Activated T-helper 1 cell treated with Interleukin-2 at 50 U/mL for 16 hours (primary cell): Measurements from ENCODE around the gene WEE1.
"Not testable (repeated sequence)": the region's sequence is repeated elsewhere in the genome, so short reads cannot be mapped to it uniquely, and the experiment has no call there.

ENCODE experiments used
- DNase-seq: peaks from one replicate; pipeline ENCODE4 v3.0.0-alpha.2; 2020; ENCODE audit warnings: low read depth

Gene WEE1

DNA sequence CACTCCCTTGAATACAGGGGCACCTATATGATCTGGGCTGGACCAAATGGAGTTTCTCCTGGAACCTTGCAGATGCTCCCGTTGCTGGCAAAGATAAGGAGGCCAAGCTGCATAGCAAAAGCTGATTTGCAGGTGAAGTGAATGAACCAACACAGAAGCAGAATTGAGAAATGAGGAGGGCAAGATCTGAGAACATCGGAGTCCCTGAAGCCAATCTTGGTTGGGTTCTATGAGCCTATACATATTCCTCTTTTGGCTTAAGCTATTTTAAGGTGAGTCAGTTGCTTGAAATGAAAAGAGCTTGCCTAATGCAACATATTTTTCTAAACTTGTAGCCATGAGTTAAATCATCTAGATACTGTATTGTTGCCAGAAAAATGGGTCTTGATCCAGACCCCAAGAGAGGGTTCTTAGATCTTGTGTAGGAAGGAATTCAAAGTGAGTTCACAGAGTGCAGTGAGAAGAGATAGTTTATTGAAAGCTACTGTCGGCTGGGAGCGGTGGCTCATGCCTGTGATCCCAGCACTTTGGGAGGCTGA is 23.5 kb downstream of the WEE1 start:
- DNase-seq = no peak

DNA sequence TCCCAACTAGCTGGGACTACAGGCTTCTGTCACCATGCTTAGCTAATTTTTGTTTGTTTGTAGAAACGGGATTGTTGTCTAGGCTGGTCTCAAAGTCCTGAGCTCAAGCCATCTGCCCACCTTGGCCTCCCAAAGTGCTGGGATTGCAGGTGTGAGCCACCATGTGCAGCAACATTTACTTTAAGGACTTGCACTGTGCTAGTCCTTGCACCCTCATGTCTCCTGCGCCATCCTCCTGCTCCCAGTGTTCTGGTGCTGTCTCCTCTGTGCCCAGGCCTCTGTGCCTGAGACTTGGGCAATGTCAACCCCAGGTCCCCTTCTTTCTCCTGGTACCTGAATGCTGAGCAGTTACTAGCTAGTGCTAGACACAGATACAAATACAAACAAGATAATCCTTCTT is 26.7 kb downstream of the WEE1 start:
- DNase-seq = no peak

DNA sequence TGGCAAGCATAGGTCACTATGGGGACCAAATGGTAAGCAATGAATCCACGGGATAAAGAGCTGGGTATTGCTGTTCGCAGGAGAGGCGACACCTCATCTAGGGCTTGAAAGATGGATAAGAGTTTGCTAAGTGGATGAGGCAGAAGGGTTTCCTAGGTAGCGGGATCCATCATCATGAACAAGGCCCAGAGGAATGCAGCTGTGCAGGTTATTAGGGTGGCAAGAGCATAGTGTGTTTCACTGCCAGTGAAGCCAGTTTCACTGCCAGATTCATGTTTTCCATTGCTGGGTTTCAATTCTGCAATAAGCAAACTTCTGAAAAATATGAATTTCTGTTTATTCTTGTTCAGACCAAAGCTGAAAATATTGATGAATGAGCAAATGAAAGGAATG is 27.2 kb downstream of the WEE1 start:
- no peak for DNase-seq

DNA sequence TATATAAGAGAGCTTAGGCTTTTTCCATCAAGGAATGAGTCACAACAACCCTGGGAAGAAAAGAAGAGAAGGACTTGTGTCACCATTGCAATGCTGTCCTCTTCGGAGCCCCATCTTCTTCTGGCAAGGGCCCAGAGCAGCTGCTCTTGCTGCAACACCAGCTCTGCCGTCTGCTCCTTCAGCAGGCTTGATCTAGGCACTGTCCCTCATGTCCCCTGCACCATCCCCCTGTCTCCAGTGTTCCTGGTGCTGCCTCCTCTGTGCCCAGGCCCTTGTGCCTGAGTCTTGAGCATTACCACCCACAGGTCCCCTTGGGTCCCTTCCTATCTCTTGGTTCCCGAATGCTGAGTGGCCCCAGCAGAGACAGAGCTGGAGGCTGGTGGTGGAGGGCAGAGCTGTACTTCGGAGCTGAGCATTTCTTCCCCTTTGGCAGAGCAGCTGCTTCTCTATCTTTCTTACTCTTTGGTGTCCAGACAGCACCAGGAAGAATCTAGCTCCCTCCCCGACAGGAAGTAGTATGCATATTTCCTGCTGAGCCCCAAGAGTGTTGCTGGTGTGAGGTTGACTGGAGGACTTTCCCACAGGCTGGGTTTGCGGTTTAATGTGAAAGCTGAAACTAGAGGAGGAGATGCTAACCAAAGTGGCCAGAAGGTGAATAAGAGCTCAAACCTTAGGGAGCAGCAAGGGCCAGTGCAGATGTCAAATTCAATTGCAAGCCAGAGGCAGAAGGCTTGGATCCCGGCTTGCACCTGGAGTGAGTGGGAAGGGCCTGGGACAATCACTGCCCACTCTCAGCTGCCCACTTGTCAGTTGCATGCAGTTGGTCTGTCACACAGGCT is 27.8 kb downstream of the WEE1 start:
- DNase-seq = peak; percentile 19

DNA sequence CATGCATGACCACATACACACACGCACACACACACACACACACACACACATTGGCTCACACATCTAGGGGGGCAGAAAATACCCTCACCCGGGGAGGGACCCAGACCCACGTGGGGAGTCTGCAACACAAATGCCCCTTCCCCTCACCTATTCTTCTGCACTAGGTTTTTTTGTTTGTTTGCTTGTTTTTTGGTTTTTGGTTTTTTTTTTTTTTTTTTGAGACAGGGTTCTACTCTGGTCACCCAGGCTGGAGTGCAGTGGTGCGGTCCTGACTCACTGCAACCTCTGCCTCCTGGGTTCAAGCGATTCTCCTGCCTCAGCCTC is 28.4 kb downstream of the WEE1 start:
- no peak for DNase-seq

DNA sequence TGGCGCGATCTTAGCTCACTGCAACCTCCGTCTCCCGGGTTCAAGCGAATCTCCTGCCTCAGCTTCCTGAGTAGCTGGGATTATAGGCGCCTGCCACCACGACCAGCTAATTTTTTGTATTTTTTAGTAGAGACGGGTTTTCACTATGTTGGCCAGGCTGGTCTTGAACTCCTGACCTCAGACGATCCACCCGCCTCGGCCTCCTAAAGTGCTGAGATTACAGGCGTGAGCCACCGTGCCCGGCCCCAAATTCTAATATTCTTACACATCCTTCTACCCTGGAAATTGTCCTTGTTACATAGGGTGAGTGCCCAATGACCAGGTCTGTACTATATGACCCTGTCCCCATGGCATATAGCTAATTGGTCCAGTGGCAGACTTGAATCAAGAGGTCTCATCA is 29.7 kb downstream of the WEE1 start:
- not testable (repeated sequence) for DNase-seq

DNA sequence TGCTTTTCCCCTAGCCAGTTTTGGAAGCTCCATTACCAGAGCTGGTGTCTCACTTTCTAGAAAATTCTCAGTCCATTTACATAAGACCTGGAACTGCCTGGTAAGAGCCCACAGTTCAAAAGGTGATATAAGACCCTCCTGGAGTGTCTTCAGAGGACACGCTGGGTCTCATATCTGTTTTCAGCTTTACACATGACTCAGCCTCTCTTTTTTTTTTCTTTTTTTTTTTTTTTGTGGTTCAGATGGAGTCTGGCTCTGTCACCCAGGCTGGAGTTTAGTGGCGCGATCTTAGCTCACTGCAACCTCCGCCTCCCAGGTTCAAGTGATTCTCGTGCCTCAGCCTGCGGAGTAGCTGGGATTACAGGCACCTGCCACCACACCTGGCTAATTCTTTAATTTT is 30.7 kb downstream of the WEE1 start:
- DNase-seq = no peak

DNA sequence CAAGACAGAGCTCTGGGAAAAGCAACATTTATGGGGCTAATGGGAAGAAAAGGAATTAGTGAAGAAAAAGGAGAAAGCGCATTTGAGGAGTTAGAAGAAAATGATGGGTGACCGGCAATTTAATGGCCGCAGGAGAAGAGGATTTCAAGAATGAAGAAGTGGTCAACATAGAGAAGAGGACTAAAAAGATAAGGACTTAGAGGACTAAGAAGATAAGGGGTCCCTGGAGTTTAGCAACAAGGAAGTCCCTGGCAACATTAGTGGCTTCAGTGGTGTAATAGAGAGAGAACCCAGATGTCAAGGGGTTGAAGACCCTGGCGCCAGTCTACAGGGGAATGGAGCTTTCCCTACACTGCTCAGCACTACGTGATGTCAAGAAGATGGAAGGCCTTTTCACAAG is 32.3 kb downstream of the WEE1 start:
- DNase-seq = no peak

DNA sequence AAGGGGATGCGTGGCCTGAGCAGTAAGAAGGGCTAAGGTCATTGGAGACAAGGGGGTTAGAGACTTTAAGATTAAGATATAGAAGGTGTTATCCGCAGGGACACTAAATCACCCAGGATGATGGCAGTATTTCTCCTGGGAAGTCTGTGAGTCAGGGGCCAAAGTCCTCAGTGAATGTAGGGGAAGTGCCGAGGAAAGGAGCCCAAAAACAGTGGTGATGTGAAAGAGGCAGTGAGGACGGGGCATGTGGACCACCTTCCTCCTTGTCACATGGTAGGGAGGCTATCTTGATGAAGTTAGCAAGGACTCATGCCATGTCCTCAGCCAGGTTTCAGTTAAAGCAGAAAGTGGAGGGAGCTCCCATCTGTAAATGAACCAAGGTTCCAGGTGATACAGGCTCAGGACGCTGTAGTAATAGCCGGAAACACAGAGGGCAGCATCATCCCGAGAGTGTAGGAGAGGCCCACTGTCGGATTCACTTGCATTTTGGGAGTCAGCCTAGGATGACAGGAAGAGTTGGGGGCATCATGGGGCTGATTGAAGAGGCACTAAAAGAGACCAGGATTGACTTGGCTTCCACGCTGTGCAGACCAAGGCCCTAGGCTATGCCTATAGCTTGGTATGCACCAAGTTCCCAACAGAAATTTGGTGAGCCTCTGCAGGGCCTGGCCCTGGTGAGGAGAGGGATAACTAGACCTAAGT is 33.5 kb downstream of the WEE1 start:
- DNase-seq = no peak

DNA sequence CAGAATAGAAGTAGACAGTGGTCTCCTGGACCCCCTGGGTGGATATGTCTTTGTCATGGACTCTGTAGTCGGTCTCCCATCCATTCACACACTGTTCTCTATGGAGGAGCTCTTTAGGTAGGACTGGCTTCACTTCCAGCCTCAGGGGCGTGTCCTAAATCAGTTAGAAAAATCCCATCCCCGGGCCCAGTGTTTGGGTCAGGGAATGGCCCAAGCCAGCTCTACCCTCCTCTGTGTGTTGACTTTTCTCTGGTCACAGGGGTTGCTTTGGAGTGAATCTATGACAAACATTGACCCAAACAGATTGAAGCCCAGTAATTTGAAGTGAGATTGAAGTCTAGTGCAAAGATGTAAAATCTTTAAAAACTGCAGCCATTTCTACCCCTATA is 34.0 kb downstream of the WEE1 start:
- DNase-seq = no peak

DNA sequence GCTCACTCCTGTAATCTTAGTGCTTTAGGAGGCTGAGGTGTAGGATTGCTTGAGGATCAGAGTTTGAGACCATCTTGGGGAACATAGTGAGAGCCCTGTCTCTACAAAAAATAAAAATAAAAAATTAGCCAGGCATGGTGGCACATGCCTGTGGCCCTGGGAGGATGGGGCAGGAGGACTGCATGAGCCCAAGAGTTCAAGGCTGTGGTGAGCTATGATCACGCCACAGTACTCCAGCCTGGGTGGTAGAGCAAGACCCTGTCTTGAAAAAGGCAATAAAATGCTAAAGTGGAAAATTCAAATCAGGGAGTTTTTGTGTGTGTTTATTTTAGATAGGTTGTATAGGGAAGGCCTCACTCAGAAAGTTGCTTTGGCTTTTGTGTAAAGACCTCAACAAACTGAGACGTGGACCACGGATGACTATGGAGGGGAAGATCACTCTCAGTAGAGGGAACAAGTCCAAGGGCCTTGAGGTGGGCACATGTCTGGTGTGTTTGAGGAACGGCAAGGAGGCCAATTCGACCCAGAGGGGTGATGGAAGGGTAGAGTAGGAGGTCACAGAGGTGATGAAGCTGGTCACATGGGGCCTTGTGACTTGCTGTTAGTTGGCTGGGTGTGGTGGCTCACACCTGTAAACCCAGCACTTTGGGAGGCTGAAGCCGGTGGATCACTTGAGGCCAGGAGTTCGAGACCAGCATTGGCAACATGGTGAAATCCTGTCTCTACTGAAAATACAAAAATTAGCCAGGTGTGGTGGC is 35.7 kb downstream of the WEE1 start:
- DNase-seq = no peak

DNA sequence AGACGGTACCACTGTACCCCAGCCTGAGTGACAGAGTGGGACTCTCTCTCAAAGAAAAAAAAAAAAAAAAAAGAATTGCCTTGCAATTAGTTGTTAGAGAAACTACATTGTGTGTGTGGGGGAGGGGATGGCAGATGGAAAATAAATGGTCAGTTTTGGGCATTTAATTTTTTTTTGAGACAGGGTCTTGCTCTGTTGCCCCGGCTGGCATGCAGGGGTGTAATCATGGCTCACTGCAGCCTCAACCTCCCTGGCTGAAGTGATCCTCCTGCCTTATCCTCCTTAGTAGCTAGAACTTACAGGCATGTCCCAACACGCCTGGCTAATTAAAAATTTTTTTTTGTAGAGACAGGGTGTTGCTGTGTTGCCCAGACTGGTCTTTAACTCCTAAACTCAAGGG is 36.4 kb downstream of the WEE1 start:
- DNase-seq = no peak

DNA sequence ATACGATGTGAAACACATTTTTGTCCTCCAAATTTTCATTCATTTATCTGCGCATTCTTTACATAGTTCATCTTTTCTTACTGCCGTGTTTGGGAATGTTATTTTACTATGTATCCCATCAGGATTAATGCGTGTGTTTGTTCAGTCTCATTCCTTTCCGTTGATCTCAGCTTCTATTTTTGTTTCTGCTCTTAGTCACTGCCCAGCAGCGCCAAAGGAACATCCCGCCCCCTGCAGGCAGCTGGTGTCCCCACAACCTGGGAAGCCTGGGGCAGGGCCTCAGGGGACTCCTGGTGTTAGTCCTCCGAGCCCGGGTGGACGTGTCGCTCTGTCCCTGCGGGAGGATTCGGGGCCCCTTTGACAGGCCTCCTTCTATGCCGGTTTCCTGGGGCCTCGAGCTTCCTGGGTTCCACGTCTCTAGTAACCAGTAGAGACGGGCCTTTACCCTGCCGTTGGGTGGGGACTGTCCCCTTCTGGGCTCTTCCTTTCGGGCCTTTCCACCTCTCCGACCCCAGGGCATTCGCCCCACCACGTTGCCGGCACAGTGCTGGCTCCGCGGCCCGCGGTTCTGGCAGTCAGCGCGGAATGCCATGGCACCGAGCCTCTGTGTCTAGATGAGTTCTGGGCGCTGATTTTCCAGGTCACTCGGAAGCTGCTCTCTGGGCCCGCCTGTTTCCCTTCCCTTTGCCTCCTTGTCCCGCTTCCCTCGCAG is 39.8 kb downstream of the WEE1 start:
- DNase-seq = peak; percentile 74

DNA sequence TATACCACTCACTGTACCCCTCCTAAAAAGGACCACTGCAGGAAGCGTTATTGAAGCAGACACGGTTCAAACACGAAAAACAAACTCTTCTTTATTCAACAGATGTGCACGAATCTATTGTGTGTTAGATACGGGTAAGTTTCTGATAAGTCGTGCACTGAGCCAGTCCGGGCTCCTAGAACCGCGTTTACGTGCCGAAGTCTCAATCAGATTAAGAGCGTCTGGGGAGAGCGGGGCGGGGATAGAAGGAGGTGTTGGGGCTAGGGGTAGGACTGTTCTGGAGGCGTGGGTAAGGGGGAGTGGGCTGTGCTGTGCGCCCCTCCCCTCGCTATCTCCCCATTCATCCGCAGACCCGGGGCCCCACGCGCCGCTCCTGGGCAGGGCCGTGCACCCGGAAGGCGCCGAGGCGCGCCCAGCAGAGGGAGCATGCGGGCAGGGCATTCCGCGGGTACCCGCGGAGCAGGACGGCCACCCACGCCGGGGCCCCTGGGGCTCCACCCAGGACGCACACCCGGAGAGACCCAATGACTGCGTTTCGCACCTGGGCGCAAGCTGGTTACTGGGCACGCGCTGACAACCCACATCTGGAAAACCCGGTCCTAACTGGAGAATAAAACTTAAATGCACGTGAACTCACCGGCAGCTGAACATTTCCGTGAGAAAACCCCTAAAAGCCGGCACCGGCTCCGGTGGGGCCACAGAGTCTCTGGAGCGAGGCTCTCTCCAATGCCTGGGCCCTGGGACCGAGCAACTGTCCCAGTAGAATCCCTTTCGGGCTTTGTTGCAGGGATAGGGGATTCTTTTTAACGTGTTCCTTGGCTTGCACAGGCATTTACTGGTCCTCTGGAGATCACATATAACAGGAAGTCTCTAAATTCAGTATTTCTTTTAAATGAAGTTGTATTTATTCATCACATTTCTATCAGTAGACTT is 40.6 kb downstream of the WEE1 start:
- peak; percentile 86 for DNase-seq

DNA sequence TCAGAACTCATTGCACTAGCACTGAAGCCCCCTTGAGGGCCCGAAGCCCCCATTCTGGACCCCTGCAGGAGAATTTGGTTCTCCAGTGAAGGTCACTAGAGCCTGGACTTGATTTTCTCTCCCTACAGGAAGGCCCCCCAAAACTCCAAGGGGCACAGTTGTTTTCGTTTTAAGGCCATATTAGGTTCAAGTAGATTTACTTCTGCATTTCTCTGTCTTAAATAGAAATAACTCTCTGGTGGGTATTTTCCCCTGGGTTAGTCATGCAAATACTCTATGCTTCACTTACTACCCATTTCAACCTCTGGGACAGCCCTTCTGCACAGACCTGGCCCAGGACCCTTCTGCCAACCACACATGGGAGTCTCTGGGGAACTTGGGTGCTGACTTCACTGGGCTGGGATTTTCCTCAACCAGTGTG is 41.6 kb downstream of the WEE1 start:
- DNase-seq = no peak

DNA sequence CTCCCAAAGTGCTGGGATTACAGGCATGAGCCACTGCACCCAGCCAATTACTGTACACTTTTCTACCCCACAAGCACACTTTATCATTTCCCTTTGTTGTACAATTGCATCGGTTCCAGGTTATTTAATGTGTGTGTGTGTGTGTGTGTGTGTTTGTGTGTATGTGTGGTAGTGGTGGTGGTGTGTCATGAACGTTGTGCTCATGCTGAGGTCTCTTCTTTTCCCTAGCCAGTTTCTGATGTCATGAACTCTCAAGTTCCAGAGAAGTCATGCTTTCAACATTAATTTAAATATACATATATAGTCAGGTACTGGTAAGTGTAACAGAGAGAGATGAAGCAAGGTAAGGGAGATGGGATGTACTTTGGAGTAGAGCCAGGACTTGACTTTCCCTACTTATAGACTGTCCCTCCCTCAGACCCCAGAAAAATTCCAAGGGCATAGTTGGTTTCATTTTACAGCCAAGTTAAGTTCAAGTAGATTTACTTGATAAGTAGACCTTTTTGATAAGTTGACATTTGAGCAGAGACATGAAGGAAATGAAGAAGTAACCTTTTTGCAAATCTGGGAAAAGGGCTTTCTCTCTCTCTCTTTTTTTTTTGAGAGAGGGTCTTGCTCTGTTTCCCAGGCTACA is 42.7 kb downstream of the WEE1 start:
- no peak for DNase-seq

DNA sequence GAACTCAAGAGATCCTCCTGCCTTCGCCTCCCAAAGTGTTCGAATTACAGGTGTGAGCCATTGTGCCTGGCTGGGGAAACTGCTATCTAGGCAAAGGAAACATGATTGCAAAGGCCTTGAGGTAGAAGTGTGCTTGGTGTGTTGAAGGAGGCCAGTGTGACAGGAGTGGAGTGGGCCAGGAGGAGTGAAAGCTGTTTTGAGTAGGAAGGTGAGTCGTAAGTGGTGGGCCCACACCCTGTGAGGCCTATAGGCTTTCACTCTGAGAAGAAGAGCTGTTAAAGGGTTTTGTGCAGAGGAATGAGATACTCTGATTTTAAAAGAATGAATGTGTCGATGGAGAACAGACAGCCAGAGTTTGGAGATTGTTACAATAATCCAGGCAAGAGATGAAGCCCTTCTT is 43.4 kb downstream of the WEE1 start:
- no peak for DNase-seq

DNA sequence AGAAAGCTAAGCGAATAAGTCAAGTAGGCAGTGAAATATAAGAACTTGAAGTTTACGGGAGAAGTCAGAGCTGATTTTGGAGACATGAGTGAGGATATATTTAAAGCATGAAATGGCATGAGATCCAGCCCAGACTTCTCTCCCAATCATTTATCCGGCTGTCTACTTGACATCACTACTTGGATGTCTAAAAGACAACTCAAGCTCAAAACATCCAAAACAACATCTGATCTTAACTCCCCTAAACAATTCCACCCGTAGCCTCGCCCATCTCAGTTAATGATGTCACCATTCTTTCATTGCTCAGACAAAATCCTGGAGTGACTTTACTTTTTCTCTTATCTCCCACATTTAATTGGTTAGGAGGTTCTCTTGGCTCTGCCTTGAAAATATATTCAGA is 44.5 kb downstream of the WEE1 start:
- no peak for DNase-seq

DNA sequence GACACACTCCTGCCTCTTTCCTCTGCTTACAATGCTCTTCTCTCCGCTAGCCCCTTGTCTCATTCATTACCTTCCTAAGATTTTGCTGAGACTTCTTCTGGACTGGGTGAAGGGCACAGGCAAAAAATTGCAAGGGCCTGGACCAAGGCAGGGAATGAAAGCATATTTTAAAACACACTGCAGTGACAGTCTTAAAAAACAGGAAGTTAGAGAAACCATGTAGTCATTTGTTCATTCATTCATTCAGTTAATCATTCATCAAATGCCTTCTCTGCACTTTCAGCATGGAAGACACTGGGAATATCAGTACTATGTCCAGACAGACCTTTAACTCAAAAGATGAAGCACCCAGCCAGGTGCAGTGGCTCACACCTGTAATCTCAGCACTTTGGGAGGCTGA is 45.5 kb downstream of the WEE1 start:
- DNase-seq = no peak

DNA sequence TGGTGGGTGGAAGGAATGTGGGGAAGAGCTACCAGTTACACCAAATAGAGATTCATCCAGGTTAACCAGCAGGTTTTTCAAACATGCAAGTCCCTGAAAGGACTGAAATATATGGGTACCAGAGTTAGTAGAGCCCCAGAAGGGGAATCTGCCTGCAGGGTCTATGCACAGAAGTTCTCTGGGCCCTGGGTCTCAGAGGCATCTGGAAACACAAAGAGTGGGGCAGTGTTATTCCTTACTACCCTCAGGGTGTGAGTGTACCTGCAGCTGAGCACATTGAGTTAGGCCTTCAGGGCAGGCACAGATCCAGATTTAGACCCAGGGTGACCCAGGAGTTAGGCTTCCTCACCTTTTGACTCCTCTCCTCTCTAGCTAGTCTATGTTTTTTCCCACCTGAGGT is 46.5 kb downstream of the WEE1 start:
- DNase-seq = no peak

DNA sequence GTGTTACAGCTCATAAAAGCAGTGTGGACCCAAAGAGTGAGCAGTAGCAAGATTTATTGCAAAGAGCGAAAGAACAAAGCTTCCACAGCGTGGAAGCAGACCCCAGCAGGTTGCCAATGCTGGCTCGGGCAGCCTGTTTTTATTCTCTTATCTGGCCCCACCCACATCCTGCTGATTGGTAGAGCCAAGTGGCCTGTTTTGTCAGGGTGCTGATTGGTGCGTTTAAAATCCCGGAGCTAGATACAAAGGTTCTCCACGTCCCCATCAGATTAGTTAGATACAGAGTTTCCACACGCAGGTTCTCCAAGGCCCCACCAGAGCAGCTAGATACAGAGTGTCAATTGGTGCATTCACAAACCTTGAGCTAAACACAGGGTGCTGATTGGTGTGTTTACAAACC is 48.9 kb downstream of the WEE1 start:
- DNase-seq = not testable (repeated sequence)
